Mesenchymal stem cell (in vitro differentiated cells and primary cell): ENCODE data around the gene CEMIP.
A peak's percentile ranks its signal among the peaks of the same experiment; 100 is the strongest.

Experiments
- DNase-seq: peaks from one replicate; pipeline ENCODE4 v3.0.0-alpha.2; 2013
- H2AFZ ChIP-seq: one replicate; pipeline ENCODE4 v1.6.1; 2013; ENCODE audit warnings: low read depth, mild to moderate bottlenecking, control low read depth, inconsistent platforms, low read length, moderate library complexity
- H2AK5ac ChIP-seq: 2 replicates; pipeline ENCODE4 v1.6.1; 2013; ENCODE audit warnings: low read length, moderate library complexity, mild to moderate bottlenecking, inconsistent platforms; ENCODE audit not compliant: severe bottlenecking
- H2BK120ac ChIP-seq: one replicate; pipeline ENCODE4 v1.6.1; 2013; ENCODE audit warnings: low read depth, mild to moderate bottlenecking, inconsistent platforms, low read length, moderate library complexity
- H2BK12ac ChIP-seq, 2 experiments: one replicate each; pipeline ENCODE4 v1.6.1; 2013; ENCODE audit warnings: inconsistent platforms in 2 of 2, low read length in 2 of 2, mild to moderate bottlenecking in 2 of 2, moderate library complexity in 2 of 2, control low read depth in 1 of 2
- H2BK15ac ChIP-seq: one replicate; pipeline ENCODE4 v1.6.1; 2013; ENCODE audit warnings: mild to moderate bottlenecking, low read depth, inconsistent platforms; ENCODE audit not compliant: poor library complexity, severe bottlenecking
- H2BK5ac ChIP-seq: 2 replicates; pipeline ENCODE4 v1.6.1; 2013; ENCODE audit warnings: low read depth, mild to moderate bottlenecking, low read length, control low read depth, inconsistent platforms; ENCODE audit not compliant: poor library complexity, severe bottlenecking
- H3K14ac ChIP-seq, 2 experiments: one replicate each; pipeline ENCODE4 v1.6.1; 2013; ENCODE audit warnings: inconsistent platforms in 2 of 2, low read length in 2 of 2, control low read depth in 1 of 2, mild to moderate bottlenecking in 1 of 2, moderate library complexity in 1 of 2
- H3K18ac ChIP-seq, 2 experiments: one replicate each; pipeline ENCODE4 v1.6.1; 2013; ENCODE audit warnings: inconsistent platforms in 2 of 2, low read length in 2 of 2, control low read depth in 1 of 2, low read depth in 1 of 2, mild to moderate bottlenecking in 1 of 2
- H3K23ac ChIP-seq, 2 experiments: one replicate each; pipeline ENCODE4 v1.6.1; 2013; ENCODE audit warnings: inconsistent platforms in 2 of 2, low read length in 2 of 2, mild to moderate bottlenecking in 2 of 2, moderate library complexity in 2 of 2, control low read depth in 1 of 2
- H3K27ac ChIP-seq: 2 replicates; pipeline ENCODE4 v1.5.1; 2013; ENCODE audit warnings: mild to moderate bottlenecking, moderate library complexity, low read length, control low read depth, inconsistent platforms; ENCODE audit not compliant: poor library complexity, severe bottlenecking
- H3K27me3 ChIP-seq, 2 experiments: 2 replicates each; pipeline versions ENCODE4 v1.6.1 to v1.7.0; 2013; ENCODE audit warnings: low read length in 2 of 2, mild to moderate bottlenecking in 2 of 2, moderate library complexity in 2 of 2, control low read depth in 1 of 2, inconsistent platforms in 1 of 2; ENCODE audit not compliant: control insufficient read depth in 1 of 2, insufficient read depth in 1 of 2
- H3K36me3 ChIP-seq, 2 experiments: 2 replicates each; pipeline versions ENCODE4 v1.6.1 to v1.7.0; 2013; ENCODE audit warnings: low read length in 2 of 2, control low read depth in 1 of 2, inconsistent platforms in 1 of 2, low read depth in 1 of 2, mild to moderate bottlenecking in 1 of 2; ENCODE audit not compliant: insufficient read depth in 2 of 2, control insufficient read depth in 1 of 2
- H3K4ac ChIP-seq, 2 experiments: one replicate each; pipeline ENCODE4 v1.6.1; 2013; ENCODE audit warnings: inconsistent platforms in 2 of 2, low read length in 2 of 2, mild to moderate bottlenecking in 2 of 2, moderate library complexity in 2 of 2, control low read depth in 1 of 2, low read depth in 1 of 2
- H3K4me1 ChIP-seq: 2 replicates; pipeline ENCODE4 v1.6.1; 2013; ENCODE audit warnings: low read depth, low read length, control low read depth; ENCODE audit not compliant: control insufficient read depth, insufficient read depth
- H3K4me2 ChIP-seq: 2 replicates; pipeline ENCODE4 v1.6.1; 2013; ENCODE audit warnings: low read length, mild to moderate bottlenecking, inconsistent platforms; ENCODE audit not compliant: poor library complexity, severe bottlenecking
- H3K4me3 ChIP-seq, 2 experiments: 2 replicates each; pipeline versions ENCODE4 v1.5.1 to v1.7.0; 2013; ENCODE audit warnings: low read length in 2 of 2, mild to moderate bottlenecking in 2 of 2, control low read depth in 1 of 2, low read depth in 1 of 2; ENCODE audit not compliant: insufficient read depth in 1 of 2
- H3K79me1 ChIP-seq: replicated peaks from 2 replicates; pipeline ENCODE4 v1.6.1; 2013; ENCODE audit warnings: mild to moderate bottlenecking, control low read depth, low read length, inconsistent platforms; ENCODE audit not compliant: poor library complexity, severe bottlenecking
- H3K9ac ChIP-seq: 2 replicates; pipeline ENCODE4 v1.7.0; 2013; ENCODE audit warnings: mild to moderate bottlenecking, low read length, moderate library complexity
- H3K9me3 ChIP-seq: 2 replicates; pipeline ENCODE4 v1.7.0; 2013; ENCODE audit warnings: mild to moderate bottlenecking, low read length; ENCODE audit not compliant: control insufficient read depth
- H4K8ac ChIP-seq: one replicate; pipeline ENCODE4 v1.6.1; 2013; ENCODE audit warnings: inconsistent platforms, mild to moderate bottlenecking, low read length, moderate library complexity
- H4K91ac ChIP-seq: one replicate; pipeline ENCODE4 v1.6.1; 2013; ENCODE audit warnings: mild to moderate bottlenecking, low read length, inconsistent platforms
- WGBS: methylation state at CpG from one replicate; pipeline ENCODE4 v1.1.7; 2013; ENCODE audit warnings: mixed read lengths; 5-methylcytosine and 5-hydroxymethylcytosine counted together

The CEMIP gene

DNA sequence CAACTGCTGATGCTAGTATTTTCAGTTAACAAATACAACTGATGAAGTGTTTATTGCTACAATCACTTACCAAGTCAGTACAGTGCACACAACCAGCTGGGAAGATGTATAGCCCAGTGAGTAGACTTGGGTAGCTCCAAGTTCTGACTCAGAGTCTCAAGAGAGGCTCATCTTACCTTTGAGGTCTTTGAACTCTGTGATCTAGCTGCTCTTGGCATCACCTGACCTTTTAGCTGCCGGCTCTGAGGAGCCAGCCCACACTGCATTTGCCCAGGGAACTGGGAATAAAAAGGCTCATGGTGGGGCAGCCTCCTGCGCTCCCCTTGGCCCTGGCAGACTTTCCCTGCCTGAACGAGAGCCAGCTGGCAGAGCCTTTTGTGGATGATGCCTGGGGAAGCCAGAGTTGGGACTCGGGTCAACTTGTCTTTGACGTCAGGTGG is 82.6 kb downstream of the CEMIP start:
- no peak overlapping the region for H2BK12ac ChIP-seq
- no peak overlapping the region for H2AK5ac ChIP-seq
- no peak overlapping the region for H4K8ac ChIP-seq
- H2BK15ac ChIP-seq = no peak overlapping the region
- DNase-seq = no peak
- no peak overlapping the region for H3K18ac ChIP-seq
- H3K27ac ChIP-seq = no peak overlapping the region
- H3K9ac ChIP-seq = no peak overlapping the region
- no peak overlapping the region for H2BK5ac ChIP-seq
- H3K9me3 ChIP-seq = no peaks in the 10 kb centered on the region
- 86% methylated on average over 3 of the region's 5 CpGs for WGBS
- H3K14ac ChIP-seq = no peak overlapping the region
- peaks cover 0 to 31% of the 10 kb centered on the region in 2 experiments for H3K27me3 ChIP-seq
- no peak overlapping the region for H4K91ac ChIP-seq
- H3K36me3 ChIP-seq = peaks cover 0 to 82% of the 10 kb centered on the region in 2 experiments
- no peak overlapping the region for H2AFZ ChIP-seq
- no peak overlapping the region for H3K23ac ChIP-seq
- H2BK120ac ChIP-seq = no peak overlapping the region
- no peaks in the 10 kb centered on the region for H3K79me1 ChIP-seq
- no peak overlapping the region for H3K4me3 ChIP-seq
- H3K4ac ChIP-seq = no peak overlapping the region
- H3K4me2 ChIP-seq = no peak overlapping the region
- peaks cover 5% of the 10 kb centered on the region for H3K4me1 ChIP-seq

DNA sequence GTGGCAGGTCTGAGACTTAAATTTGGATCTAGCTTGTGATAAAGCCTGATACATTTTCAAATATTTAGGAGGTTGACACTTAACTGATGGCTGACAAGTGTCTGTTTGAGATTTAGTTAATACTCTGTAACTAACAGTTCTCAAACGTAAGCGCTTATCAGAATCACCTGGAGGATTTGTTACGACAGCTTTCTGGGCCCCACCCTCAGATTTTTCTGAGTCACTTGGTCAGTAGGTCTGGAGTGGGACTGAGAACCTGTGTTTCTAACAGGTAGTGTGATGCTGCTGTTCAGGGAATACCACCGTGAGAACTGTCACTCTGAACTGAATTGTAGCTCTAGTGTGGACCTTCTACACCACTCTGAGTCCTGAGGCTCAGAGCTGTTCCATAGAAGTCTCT is 85.5 kb downstream of the CEMIP start:
- Histone ChIP-seq H3K23ac (no peak overlapping the region), H3K9ac (no peak overlapping the region), H3K4me2 (no peak overlapping the region), H3K4ac (no peak overlapping the region), H3K79me1 (no peaks in the 10 kb centered on the region), H3K4me1 (no peaks in the 10 kb centered on the region), H2BK12ac (no peak overlapping the region), H3K27me3 (peaks cover 0 to 45% of the 10 kb centered on the region in 2 experiments), H3K18ac (no peak overlapping the region), H3K4me3 (no peak overlapping the region), H4K91ac (no peak overlapping the region), H2AFZ (no peak overlapping the region), H3K36me3 (peaks cover 0 to 89% of the 10 kb centered on the region in 2 experiments), H2AK5ac (no peak overlapping the region), H2BK5ac (no peak overlapping the region), H3K27ac (no peak overlapping the region), H3K14ac (no peak overlapping the region), H4K8ac (no peak overlapping the region), H2BK15ac (no peak overlapping the region), H2BK120ac (no peak overlapping the region), H3K9me3 (no peaks in the 10 kb centered on the region)
- 93% methylated on average over 4 of the region's 4 CpGs for WGBS
- no peak for DNase-seq

DNA sequence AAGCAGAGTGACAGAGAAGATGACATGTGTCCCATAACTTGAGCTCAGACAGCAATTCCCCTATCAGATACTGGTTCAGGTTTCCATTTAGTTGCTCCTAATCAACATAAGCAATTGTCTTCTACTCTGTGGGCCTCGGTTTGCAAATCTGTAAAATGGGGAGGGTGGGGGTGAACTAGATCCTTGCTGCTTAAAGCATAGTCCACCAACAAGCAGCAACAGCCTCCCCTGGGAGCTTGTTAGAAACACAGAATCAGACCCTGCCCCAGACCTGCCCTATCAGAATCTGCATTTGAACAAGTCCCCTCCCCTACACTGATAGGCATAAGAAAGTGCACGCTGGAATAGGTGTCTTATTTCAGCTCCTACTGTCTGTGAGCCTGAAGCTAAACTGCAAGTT is 87.8 kb downstream of the CEMIP start:
- Histone ChIP-seq H3K4me3 (no peak overlapping the region), H3K36me3 (peaks cover 3 to 89% of the 10 kb centered on the region in 2 experiments), H2AFZ (no peak overlapping the region), H2BK5ac (no peak overlapping the region), H2AK5ac (no peak overlapping the region), H3K27ac (no peak overlapping the region), H3K23ac (no peak overlapping the region), H2BK120ac (no peak overlapping the region), H3K9me3 (no peaks in the 10 kb centered on the region), H3K4me2 (no peak overlapping the region), H3K14ac (no peak overlapping the region), H3K79me1 (no peaks in the 10 kb centered on the region), H3K4me1 (no peaks in the 10 kb centered on the region), H3K18ac (no peak overlapping the region), H3K4ac (no peak overlapping the region), H3K9ac (no peak overlapping the region), H4K8ac (no peak overlapping the region), H4K91ac (no peak overlapping the region), H2BK12ac (no peak overlapping the region), H2BK15ac (no peak overlapping the region), H3K27me3 (peaks cover 0 to 37% of the 10 kb centered on the region in 2 experiments)
- 49% methylated on average over 2 of the region's 2 CpGs for WGBS
- DNase-seq = no peak

DNA sequence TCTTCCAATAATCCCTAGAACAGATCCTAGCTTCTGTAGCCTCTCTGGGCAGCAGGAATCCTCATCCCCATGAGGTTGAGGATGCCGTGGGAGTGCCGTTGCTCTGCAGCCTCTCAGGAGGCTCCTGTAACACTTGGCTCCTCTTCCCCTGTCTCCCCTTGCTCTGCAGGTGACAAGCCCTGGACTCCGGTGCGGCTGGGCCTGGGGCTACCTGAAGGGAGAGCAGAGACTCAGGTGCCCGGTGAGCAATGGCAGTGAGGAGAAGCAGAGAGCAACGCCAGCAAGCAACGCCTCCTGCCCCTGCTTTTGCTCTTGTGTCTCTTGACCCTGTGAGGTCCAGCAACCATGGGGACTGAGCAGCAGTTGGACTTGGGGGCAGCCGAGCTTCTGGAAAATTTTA is 91.2 kb downstream of the CEMIP start:
- Histone ChIP-seq H4K91ac (no peak overlapping the region), H2BK5ac (no peak overlapping the region), H3K9me3 (no peaks in the 10 kb centered on the region), H2AK5ac (no peak overlapping the region), H3K4me1 (no peaks in the 10 kb centered on the region), H3K9ac (no peak overlapping the region), H3K36me3 (peaks cover 3 to 92% of the 10 kb centered on the region in 2 experiments), H3K14ac (peak overlapping the region in 1 of 2 experiments; percentile 42), H2BK120ac (no peak overlapping the region), H3K4me2 (no peak overlapping the region), H3K79me1 (no peaks in the 10 kb centered on the region), H2BK12ac (peak overlapping the region in 1 of 2 experiments; percentile 38), H3K27ac (no peak overlapping the region), H2AFZ (no peak overlapping the region), H3K23ac (no peak overlapping the region), H2BK15ac (no peak overlapping the region), H3K4me3 (no peak overlapping the region), H4K8ac (no peak overlapping the region), H3K27me3 (peaks cover 0 to 23% of the 10 kb centered on the region in 2 experiments), H3K4ac (no peak overlapping the region), H3K18ac (no peak overlapping the region)
- 91% methylated on average over 8 of the region's 8 CpGs for WGBS
- DNase-seq = no peak
